Gastroesophageal sphincter (tissue), 4 donors: ENCODE data around the gene SETX. TPM values are rescaled to one million over a fixed set of nuclear protein-coding genes. Genes with fewer than 3 reads are reported as not detected.

Experiments
- ATAC-seq: fragments of 150-250 bp; one replicate; pipeline ENCODE4 v1.9.1; 2016; ENCODE audit warnings: mild to moderate bottlenecking, moderate library complexity
- H3K27ac ChIP-seq, 4 donors: fragments of 200-600 bp; sonication (generic) in 3 of 4; 1 replicate in 3 of 4; 2 replicates in 1 of 4; pipeline ENCODE4 v1.5.1; 2016 to 2019
- H3K27me3 ChIP-seq: fragments of 200-600 bp; sonication (generic); one replicate; pipeline ENCODE4 v1.5.1; 2019
- H3K36me3 ChIP-seq, 2 donors: fragments of 200-600 bp; sonication (generic); one replicate each; pipeline ENCODE4 v1.5.1; 2019; ENCODE audit warnings: control low read depth in 1 of 2
- H3K4me1 ChIP-seq, 3 donors: fragments of 200-600 bp; sonication (generic); 1 replicate in 2 of 3; 2 replicates in 1 of 3; pipeline ENCODE4 v1.5.1; 2016 to 2019; ENCODE audit warnings: control low read depth in 2 of 3
- H3K4me3 ChIP-seq, 2 donors: fragments of 200-600 bp; sonication (generic); one replicate each; pipeline ENCODE4 v1.5.1; 2019; ENCODE audit warnings: mild to moderate bottlenecking in 1 of 2, moderate library complexity in 1 of 2
- H3K9me3 ChIP-seq, 3 donors: fragments of 200-600 bp; sonication (generic); one replicate each; pipeline ENCODE4 v1.5.1; 2017 to 2019; ENCODE audit warnings: control low read depth in 2 of 3
- CTCF ChIP-seq, 4 experiments: fragments of 200-600 bp in 2 of 4; fragments of 450-650 bp in 2 of 4; sonication (generic) in 1 of 4; IDR thresholded peaks; one replicate each; pipeline ENCODE4 v1.5.1; 2017 to 2019; ENCODE audit warnings: antibody characterized with exemption in 4 of 4, mild to moderate bottlenecking in 2 of 4, moderate library complexity in 2 of 4
- EP300 ChIP-seq: sonication (generic); formaldehyde crosslinking; IDR thresholded peaks from one replicate; pipeline ENCODE4 v1.6.1; 2017; ENCODE audit warnings: antibody characterized with exemption, mild to moderate bottlenecking
- POLR2A ChIP-seq, 2 donors: fragments of 450-650 bp; IDR thresholded peaks; one replicate each; pipeline ENCODE4 v1.6.1; 2017; ENCODE audit warnings: antibody characterized with exemption in 2 of 2, mild to moderate bottlenecking in 2 of 2, moderate library complexity in 1 of 2
- POLR2AphosphoS5 ChIP-seq: sonication (generic); formaldehyde crosslinking; IDR thresholded peaks from one replicate; pipeline ENCODE4 v1.6.1; 2017; ENCODE audit warnings: antibody characterized with exemption
- WGBS, 2 donors: methylation state at CpG; one replicate each; pipeline ENCODE4 v1.1.5; 2018; ENCODE audit warnings: low coverage in 1 of 2; 5-methylcytosine and 5-hydroxymethylcytosine counted together
- total RNA-seq, 4 donors: library from RNA; depleted of rRNA; stranded (reverse); fragments of >200 nt; gene quantifications; one replicate each; pipeline ENCODE4 v1.1.0, GENCODE V29; 2016

Gene SETX
- total RNA-seq, 4 donors from 2014 or later = 45.7 to 67.1 (median 53.5) TPM

DNA sequence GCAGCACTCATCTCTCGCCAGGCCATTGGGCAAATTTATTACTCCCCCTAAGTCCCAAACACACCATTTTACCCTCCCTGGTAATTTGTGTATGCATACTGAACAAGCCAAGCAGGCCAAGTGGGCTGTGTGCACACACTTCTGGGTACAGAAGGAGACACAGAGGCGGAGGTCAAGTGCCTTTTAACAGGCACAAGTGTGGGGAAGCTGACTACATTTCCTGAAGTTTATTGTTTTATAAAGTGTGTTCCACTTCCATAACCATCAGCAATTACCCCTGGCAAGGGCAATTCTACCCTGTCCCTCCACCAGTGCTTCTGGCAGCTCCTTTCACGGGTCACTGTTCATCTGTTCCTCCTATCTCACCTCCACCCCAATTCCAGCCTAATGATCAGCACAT, 93.9 kb downstream of the SETX start:
- no peak overlapping the region for H3K27ac ChIP-seq
- no peaks in the 10 kb centered on the region for H3K27me3 ChIP-seq
- H3K9me3 ChIP-seq = no peaks in the 10 kb centered on the region
- H3K36me3 ChIP-seq = peaks cover 0 to 52% of the 10 kb centered on the region in 2 donors
- H3K4me1 ChIP-seq = peaks cover 0 to 9% (median 3%) of the 10 kb centered on the region in 3 donors
- ATAC-seq = no peak
- TF ChIP-seq POLR2AphosphoS5 (no peak), EP300 (no peak), POLR2A (IDR thresholded peaks at IDR 0.05) (no peak), CTCF (IDR thresholded peaks at IDR 0.05) (no peak)
- WGBS, 2 donors = 70 to 83% methylated on average over 3 of the region's 3 CpGs
- H3K4me3 ChIP-seq = no peak overlapping the region

DNA sequence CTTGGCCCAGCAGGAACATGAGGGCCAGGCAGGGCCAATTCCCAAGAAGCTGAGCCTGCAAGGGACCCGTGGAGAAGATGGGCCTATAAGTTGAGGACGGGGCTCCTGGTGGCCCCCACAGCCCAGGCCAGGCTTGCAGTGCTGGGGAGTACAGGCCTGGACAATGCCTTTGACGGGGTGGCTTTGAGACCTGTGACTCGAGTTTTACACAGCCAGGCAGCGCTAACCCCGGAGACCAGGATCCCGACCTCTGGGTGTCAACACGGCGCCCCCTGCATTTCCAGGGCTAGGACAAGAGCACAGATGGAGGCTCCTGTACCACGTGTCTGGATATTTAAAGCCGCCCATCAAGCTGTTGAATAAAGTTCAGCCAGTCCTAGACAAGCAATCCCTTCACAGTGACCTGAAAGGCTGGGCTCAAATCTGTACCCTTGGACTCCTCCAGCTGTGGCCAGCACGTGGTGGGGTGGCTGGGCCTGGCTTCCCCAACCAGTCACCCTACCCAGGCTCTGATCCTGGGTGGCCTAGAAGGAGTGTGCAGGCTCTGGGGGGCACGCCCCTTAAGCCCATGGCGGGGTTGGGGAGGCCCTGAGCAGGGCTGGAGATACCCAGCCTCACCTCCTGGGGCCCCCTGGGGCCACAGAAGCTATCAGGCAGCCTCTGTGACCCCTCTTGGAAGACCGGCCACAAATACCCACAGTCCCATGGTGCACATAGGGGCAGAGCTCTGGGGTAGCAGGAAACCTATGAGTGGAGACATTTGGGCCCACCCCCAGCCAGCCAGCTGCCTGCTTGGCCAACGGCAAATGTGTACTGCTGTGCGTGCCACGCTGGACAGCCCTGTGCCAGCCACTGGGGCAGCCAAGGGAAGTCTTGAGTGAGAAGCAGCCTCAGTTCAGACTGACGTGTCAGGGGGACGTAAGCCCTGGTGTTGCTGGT, 104.2 kb downstream of the SETX start:
- peaks cover 54% of the 10 kb centered on the region for H3K27me3 ChIP-seq
- no peaks in the 10 kb centered on the region for H3K36me3 ChIP-seq
- H3K4me3 ChIP-seq = no peak overlapping the region
- H3K4me1 ChIP-seq = peaks cover 0 to 7% (median 0%) of the 10 kb centered on the region in 3 donors
- no peak for TF ChIP-seq POLR2AphosphoS5
- TF ChIP-seq EP300 = no peak
- TF ChIP-seq CTCF (IDR thresholded peaks at IDR 0.05) = no peak
- TF ChIP-seq POLR2A (IDR thresholded peaks at IDR 0.05) = no peak
- H3K27ac ChIP-seq = no peak overlapping the region
- no peak for ATAC-seq
- peaks cover 0 to 6% (median 0%) of the 10 kb centered on the region in 3 donors for H3K9me3 ChIP-seq
- 100% methylated on average over 1 of the region's 20 CpGs; no CpG with 5 or more reads in 1 of the 2 donors for WGBS, 2 donors

DNA sequence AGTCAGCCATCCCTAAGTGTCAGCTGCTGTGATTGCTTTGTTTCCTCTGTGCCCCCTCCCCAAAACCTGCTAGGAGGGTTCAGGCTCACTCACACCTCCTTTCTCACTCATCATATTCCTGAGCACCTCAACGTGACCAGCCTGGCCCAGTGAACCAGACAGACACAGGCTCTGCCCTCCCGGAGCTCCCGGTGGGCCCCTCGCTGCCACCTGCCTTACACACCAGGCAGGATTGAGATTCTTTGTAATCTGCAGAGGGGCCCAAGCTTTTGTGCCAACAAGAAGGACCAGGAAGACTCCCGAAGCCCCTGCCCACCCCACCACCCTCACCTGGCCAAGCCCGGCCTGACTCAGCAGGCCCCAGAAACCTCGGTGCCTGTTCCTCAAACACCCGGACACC, 105.1 kb downstream of the SETX start:
- no peak for ATAC-seq
- peaks cover 0 to 6% (median 0%) of the 10 kb centered on the region in 3 donors for H3K9me3 ChIP-seq
- 100% methylated on average over 2 of the region's 8 CpGs; no CpG with 5 or more reads in 1 of the 2 donors for WGBS, 2 donors
- peaks cover 0 to 16% (median 0%) of the 10 kb centered on the region in 3 donors for H3K4me1 ChIP-seq
- no peak for TF ChIP-seq CTCF (IDR thresholded peaks at IDR 0.05)
- no peak for TF ChIP-seq POLR2AphosphoS5
- TF ChIP-seq POLR2A (IDR thresholded peaks at IDR 0.05) = no peak
- H3K4me3 ChIP-seq = no peak overlapping the region
- no peaks in the 10 kb centered on the region for H3K36me3 ChIP-seq
- H3K27me3 ChIP-seq = peaks cover 61% of the 10 kb centered on the region
- no peak overlapping the region for H3K27ac ChIP-seq

- Histone ChIP-seq H3K27ac (no peak overlapping the region), H3K4me1 (peaks cover 0 to 17% (median 0%) of the 10 kb centered on the region in 3 donors), H3K36me3 (no peaks in the 10 kb centered on the region), H3K4me3 (no peak overlapping the region), H3K27me3 (peaks cover 61% of the 10 kb centered on the region), H3K9me3 (peaks cover 0 to 6% (median 0%) of the 10 kb centered on the region in 3 donors)
- no CpG with 5 or more reads among the region's 6 CpGs for WGBS, 2 donors
- no peak for ATAC-seq
- TF ChIP-seq EP300 (no peak), CTCF (IDR thresholded peaks at IDR 0.05) (no peak), POLR2A (IDR thresholded peaks at IDR 0.05) (no peak), POLR2AphosphoS5 (no peak)
Measured at GRCh38 chr9:132249123-132249522, 105.7 kb downstream of the SETX start.
